Neural cell (in vitro differentiated cells): ENCODE results near the gene TSPAN18. TPM values are rescaled to one million over a fixed set of nuclear protein-coding genes. Genes with fewer than 3 reads are reported as not detected.

Experiments
- H2AFZ ChIP-seq: fragments of 200-600, 300-800 bp; sonication (generic), shearing (Covaris generic); 2 replicates; pipeline ENCODE4 v1.6.0; 2014; ENCODE audit warnings: low read depth, mild to moderate bottlenecking, antibody characterized with exemption, low read length, moderate library complexity
- H3F3A ChIP-seq: fragments of 200-600 bp; shearing (Covaris generic); 2 replicates; pipeline ENCODE4 v1.6.1; 2016; ENCODE audit warnings: mild to moderate bottlenecking, moderate library complexity, mixed read lengths, antibody characterized with exemption, low read length; ENCODE audit not compliant: insufficient read depth, poor library complexity, severe bottlenecking
- H3K27ac ChIP-seq: fragments of 200-600, 300-800 bp; sonication (generic), shearing (Covaris generic); 2 replicates; pipeline ENCODE4 v1.5.1; 2014; ENCODE audit warnings: mild to moderate bottlenecking, low read length, moderate library complexity
- H3K27me3 ChIP-seq: fragments of 300-800, 200-600 bp; sonication (generic), shearing (Covaris generic); 2 replicates; pipeline ENCODE4 v1.6.0; 2014; ENCODE audit warnings: mild to moderate bottlenecking, low read depth, low read length, moderate library complexity; ENCODE audit not compliant: insufficient read depth
- H3K36me3 ChIP-seq: fragments of 300-800, 200-600 bp; sonication (generic), shearing (Covaris generic); 2 replicates; pipeline ENCODE4 v1.5.1; 2014; ENCODE audit warnings: mild to moderate bottlenecking, antibody characterized with exemption, low read length, moderate library complexity; ENCODE audit not compliant: insufficient read depth
- H3K4me2 ChIP-seq: fragments of 300-800, 200-600 bp; sonication (generic), shearing (Covaris generic); 2 replicates; pipeline ENCODE4 v1.6.0; 2014; ENCODE audit warnings: mild to moderate bottlenecking, low read length
- H3K4me3 ChIP-seq: fragments of 300-800, 200-600 bp; sonication (generic), shearing (Covaris generic); 2 replicates; pipeline ENCODE4 v1.5.1; 2014; ENCODE audit warnings: mild to moderate bottlenecking, low read length, moderate library complexity
- H3K79me2 ChIP-seq: fragments of 200-600 bp; shearing (Covaris generic); replicated peaks from 2 replicates; pipeline ENCODE4 v1.6.0; 2014; ENCODE audit warnings: mild to moderate bottlenecking, low read length, moderate library complexity; ENCODE audit not compliant: insufficient read depth
- H3K9ac ChIP-seq: fragments of 300-800, 200-600 bp; sonication (generic), shearing (Covaris generic); 2 replicates; pipeline ENCODE4 v1.6.1; 2016; ENCODE audit warnings: mild to moderate bottlenecking, low read length, mixed read lengths
- H3K9me2 ChIP-seq: fragments of 200-600 bp; shearing (Covaris generic); 2 replicates; pipeline ENCODE4 v1.6.1; 2016; ENCODE audit warnings: mild to moderate bottlenecking, low read length, mixed read lengths; ENCODE audit not compliant: insufficient read depth
- H3K9me3 ChIP-seq: fragments of 200-600, 300-800 bp; sonication (generic), shearing (Covaris generic); 2 replicates; pipeline ENCODE4 v1.6.1; 2016; ENCODE audit warnings: mild to moderate bottlenecking, mixed run types, low read length, moderate library complexity, mixed read lengths
- H4K20me1 ChIP-seq: fragments of 200-600 bp; shearing (Covaris generic); 2 replicates; pipeline ENCODE4 v1.6.1; 2016; ENCODE audit warnings: mild to moderate bottlenecking, mixed run types; ENCODE audit not compliant: insufficient read depth
- EP300 ChIP-seq: fragments of 450-650 bp; conservative IDR thresholded peaks from 2 replicates; pipeline ENCODE4 v1.6.1; 2014; ENCODE audit warnings: antibody characterized with exemption, mild to moderate bottlenecking, moderate library complexity; ENCODE audit not compliant: poor library complexity, severe bottlenecking
- EZH2 ChIP-seq: fragments of 200-600, 300-800 bp; shearing (Covaris generic), sonication (generic); IDR thresholded peaks from 2 replicates; pipeline ENCODE4 v1.6.1; 2014; ENCODE audit warnings: antibody characterized with exemption, low read length, borderline replicate concordance, mild to moderate bottlenecking; ENCODE audit not compliant: insufficient read depth, poor library complexity, severe bottlenecking
- MXI1 ChIP-seq: fragments of 450-650 bp; conservative IDR thresholded peaks from 2 replicates; pipeline ENCODE4 v1.6.1; 2014; ENCODE audit warnings: antibody characterized with exemption, mild to moderate bottlenecking; ENCODE audit not compliant: poor library complexity, severe bottlenecking
- POLR2AphosphoS5 ChIP-seq: IDR thresholded peaks from 2 replicates; pipeline ENCODE4 v1.6.1; 2012
- RAD21 ChIP-seq: fragments of 450-650 bp; conservative IDR thresholded peaks from 2 replicates; pipeline ENCODE4 v1.6.1; 2014; ENCODE audit warnings: antibody characterized with exemption, mild to moderate bottlenecking, moderate library complexity
- SMC3 ChIP-seq: fragments of 450-650 bp; conservative IDR thresholded peaks from 2 replicates; pipeline ENCODE4 v1.6.1; 2014; ENCODE audit warnings: antibody characterized with exemption, mild to moderate bottlenecking, moderate library complexity; ENCODE audit not compliant: poor library complexity
- TAF1 ChIP-seq: IDR thresholded peaks from 2 replicates; pipeline ENCODE4 v1.6.1; 2012; ENCODE audit warnings: low read depth
- polyA plus RNA-seq: library from polyadenylated mRNA; depleted of rRNA; stranded (reverse); fragments of >200 nt; gene quantifications from 2 replicates; pipeline ENCODE4 v1.2.3, GENCODE V29; 2014
- TF ChIP-seq, protein P1 (sequence below): IDR thresholded peaks from 2 replicates; pipeline ENCODE4 v1.6.1; 2012; ENCODE audit warnings: borderline replicate concordance
- TF ChIP-seq, protein P2 (sequence below): fragments of 450-650 bp; IDR thresholded peaks from 2 replicates; pipeline ENCODE4 v1.5.1; 2014; ENCODE audit warnings: antibody characterized with exemption, mild to moderate bottlenecking, moderate library complexity; ENCODE audit not compliant: poor library complexity, severe bottlenecking

Gene TSPAN18
- polyA plus RNA-seq, 1 donor from 2014 or later, result 8.4 TPM

DNA sequence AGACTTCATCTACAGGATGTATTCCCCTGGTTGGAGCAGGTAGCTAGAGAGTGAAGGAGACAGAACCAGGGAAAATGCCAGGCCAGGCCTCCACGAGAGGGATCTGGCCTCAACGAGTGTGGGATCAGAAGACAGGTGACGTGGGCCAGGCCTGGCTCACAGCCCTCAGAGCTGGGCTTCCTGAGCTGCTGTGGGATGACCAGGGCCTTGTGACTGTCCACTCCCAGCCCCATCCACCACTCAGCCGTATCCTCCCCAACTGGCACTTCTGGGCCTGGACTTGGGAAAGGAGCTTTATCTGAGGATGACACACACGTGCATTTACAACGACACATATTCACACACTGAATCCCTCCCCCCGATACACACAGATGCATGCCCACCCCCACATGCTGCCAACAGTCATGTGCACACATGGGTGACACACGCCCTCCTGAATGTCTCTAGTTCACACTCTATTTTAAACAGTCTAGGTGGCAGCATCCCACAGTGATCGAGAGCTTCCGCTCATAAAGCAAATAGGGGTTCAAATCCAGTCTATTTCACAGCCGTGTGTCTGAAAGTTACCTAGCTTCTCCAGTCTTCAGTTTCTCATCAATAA, 130.8 kb downstream of the TSPAN18 start:
- no peaks in the 10 kb centered on the region for H3K36me3 ChIP-seq
- H3K27ac ChIP-seq, result no peak overlapping the region
- H3K9ac ChIP-seq, result no peak overlapping the region
- no peaks in the 10 kb centered on the region for H3F3A ChIP-seq
- no peak overlapping the region for H2AFZ ChIP-seq
- no peak overlapping the region for H3K4me2 ChIP-seq
- no peaks in the 10 kb centered on the region for H3K27me3 ChIP-seq
- H3K9me2 ChIP-seq, result no peaks in the 10 kb centered on the region
- TF ChIP-seq SMC3 (no peak), EP300 (no peak), EZH2 (no peak), TAF1 (no peak), POLR2AphosphoS5 (no peak), RAD21 (no peak), MXI1 (no peak)
- TF ChIP-seq, protein P1, sequence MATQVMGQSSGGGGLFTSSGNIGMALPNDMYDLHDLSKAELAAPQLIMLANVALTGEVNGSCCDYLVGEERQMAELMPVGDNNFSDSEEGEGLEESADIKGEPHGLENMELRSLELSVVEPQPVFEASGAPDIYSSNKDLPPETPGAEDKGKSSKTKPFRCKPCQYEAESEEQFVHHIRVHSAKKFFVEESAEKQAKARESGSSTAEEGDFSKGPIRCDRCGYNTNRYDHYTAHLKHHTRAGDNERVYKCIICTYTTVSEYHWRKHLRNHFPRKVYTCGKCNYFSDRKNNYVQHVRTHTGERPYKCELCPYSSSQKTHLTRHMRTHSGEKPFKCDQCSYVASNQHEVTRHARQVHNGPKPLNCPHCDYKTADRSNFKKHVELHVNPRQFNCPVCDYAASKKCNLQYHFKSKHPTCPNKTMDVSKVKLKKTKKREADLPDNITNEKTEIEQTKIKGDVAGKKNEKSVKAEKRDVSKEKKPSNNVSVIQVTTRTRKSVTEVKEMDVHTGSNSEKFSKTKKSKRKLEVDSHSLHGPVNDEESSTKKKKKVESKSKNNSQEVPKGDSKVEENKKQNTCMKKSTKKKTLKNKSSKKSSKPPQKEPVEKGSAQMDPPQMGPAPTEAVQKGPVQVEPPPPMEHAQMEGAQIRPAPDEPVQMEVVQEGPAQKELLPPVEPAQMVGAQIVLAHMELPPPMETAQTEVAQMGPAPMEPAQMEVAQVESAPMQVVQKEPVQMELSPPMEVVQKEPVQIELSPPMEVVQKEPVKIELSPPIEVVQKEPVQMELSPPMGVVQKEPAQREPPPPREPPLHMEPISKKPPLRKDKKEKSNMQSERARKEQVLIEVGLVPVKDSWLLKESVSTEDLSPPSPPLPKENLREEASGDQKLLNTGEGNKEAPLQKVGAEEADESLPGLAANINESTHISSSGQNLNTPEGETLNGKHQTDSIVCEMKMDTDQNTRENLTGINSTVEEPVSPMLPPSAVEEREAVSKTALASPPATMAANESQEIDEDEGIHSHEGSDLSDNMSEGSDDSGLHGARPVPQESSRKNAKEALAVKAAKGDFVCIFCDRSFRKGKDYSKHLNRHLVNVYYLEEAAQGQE, result no peak
- TF ChIP-seq, protein P2, sequence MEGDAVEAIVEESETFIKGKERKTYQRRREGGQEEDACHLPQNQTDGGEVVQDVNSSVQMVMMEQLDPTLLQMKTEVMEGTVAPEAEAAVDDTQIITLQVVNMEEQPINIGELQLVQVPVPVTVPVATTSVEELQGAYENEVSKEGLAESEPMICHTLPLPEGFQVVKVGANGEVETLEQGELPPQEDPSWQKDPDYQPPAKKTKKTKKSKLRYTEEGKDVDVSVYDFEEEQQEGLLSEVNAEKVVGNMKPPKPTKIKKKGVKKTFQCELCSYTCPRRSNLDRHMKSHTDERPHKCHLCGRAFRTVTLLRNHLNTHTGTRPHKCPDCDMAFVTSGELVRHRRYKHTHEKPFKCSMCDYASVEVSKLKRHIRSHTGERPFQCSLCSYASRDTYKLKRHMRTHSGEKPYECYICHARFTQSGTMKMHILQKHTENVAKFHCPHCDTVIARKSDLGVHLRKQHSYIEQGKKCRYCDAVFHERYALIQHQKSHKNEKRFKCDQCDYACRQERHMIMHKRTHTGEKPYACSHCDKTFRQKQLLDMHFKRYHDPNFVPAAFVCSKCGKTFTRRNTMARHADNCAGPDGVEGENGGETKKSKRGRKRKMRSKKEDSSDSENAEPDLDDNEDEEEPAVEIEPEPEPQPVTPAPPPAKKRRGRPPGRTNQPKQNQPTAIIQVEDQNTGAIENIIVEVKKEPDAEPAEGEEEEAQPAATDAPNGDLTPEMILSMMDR, result no peak
- no peaks in the 10 kb centered on the region for H4K20me1 ChIP-seq
- H3K4me3 ChIP-seq, result no peak overlapping the region
- H3K79me2 ChIP-seq, result no peaks in the 10 kb centered on the region
- no peaks in the 10 kb centered on the region for H3K9me3 ChIP-seq

DNA sequence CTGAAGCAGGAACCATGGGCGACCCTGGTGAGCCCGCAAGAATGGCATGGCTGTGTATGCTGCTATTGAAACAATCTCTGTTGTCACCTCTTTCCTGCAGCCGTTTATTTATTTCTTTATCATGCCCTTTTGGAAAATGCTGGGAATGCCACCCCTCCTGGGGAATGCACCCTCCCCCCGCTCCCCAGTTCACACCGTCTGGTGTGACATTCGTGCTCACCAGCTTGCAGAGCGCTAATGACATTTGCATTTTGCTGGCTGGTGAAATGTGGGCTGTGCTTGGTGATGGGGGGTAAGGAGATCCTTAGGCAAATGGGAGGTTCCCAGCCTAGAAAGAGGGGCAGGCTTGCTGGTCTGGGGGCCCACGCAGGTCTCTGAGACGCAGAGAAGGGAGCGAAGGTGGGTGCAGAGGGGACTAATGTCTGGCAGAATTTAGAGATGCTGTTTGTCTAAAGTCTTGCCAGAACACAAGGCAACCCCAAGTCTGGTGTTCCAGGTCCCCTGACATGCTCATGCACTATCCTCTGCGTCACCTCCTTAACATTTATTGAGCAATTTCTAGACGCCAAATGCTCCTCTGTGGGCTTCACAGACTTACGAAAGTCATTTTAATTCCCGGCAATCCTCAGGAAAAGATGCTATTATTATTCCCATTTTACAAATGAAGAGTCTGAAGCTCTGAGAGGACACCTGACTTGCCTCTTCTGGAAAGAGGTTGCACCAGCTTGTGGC, 132.2 kb downstream of the TSPAN18 start:
- Histone ChIP-seq H3K9ac (no peak overlapping the region), H3K9me3 (no peaks in the 10 kb centered on the region), H3F3A (no peaks in the 10 kb centered on the region), H4K20me1 (no peaks in the 10 kb centered on the region), H3K4me3 (no peak overlapping the region), H3K9me2 (no peaks in the 10 kb centered on the region), H2AFZ (no peak overlapping the region), H3K27me3 (no peaks in the 10 kb centered on the region), H3K4me2 (no peak overlapping the region), H3K27ac (no peak overlapping the region), H3K36me3 (no peaks in the 10 kb centered on the region), H3K79me2 (no peaks in the 10 kb centered on the region)
- TF ChIP-seq EZH2 (no peak), MXI1 (no peak), SMC3 (no peak), POLR2AphosphoS5 (no peak), RAD21 (no peak), TAF1 (no peak), EP300 (no peak)
- TF ChIP-seq, protein P1, result no peak
- TF ChIP-seq, protein P2, result no peak
